GM20431 (cell line): ENCODE data around the gene TRABD.

Experiments
- in situ Hi-C: fragments of 300-500 bp; cut with MseI, MboI; formaldehyde crosslinking; loops from one replicate; pipeline ENCODE4 v1.15.0; 2020; ENCODE audit warnings: low sequenced_read_pairs; ENCODE audit not compliant: unreplicated experiment

Gene TRABD

GRCh38 chr22:50215297-50216054 is 29.8 kb downstream of the TRABD start:
- in situ Hi-C loops = no loop called here

DNA sequence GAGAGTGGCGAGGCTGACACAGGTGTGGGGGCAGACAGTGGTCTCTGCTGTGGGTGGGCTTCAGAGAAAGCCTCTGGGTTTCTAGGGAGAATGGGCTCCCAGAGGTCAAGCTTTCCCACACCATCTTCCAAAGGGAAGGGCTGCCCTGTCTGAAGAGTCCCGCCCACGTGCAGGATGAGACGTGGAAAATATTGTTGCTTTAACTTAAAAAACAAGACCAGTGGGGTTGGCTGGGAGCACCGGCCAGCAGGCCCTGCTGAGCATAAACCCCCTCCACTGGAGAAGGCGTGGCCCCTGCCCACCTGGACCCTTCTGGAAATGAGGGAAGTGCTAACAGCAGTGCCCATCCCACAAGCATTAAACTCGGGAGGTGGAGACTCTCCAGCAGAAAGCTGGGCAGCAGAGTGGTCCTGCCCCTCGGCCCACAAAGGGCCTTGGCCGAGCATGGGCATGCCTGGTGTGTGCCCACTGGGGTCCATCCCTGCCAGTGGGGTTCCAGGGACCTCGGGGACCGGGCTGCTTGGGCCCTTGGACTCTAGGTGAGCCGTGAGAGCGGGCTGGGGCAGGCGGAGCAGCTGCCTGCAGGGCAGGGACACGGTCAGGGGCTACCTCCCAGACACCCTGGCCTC is 30.5 kb downstream of the TRABD start:
- in situ Hi-C loops = no loop called here

DNA sequence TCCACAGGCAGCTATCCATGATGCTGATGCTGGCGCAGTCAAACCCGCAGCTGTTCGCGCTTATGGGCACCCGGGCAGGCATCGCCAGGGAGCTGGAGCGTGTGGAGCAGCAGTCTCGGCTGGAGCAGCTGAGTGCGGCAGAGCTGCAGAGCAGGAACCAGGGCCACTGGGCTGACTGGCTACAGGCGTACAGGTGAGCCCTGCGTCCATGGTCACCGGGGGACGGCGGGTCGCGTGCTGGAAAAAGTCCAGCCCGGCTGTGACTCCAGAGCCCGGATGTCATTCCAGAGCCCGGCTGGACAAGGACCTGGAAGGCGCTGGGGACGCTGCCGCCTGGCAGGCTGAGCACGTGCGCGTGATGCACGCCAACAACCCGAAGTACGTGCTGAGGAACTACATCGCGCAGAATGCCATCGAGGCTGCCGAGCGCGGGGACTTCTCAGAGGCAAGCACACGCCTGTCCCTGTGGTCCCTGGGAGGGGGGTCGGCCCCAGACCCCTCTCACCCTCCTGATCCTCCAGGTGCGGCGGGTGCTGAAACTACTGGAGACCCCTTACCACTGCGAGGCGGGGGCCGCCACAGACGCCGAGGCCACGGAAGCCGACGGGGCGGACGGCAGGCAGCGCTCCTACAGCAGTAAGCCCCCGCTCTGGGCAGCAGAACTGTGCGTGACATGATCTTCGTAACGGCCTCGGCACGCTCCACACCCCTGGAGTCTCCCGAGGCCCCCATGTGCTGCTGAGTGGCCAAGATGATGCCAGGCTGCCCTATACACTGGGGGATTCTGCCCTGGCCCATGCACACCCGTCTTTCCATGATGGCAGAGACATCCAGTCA is 31.2 kb downstream of the TRABD start:
- in situ Hi-C loops = no loop called here

- in situ Hi-C loops = no loop called here
Observed at GRCh38 chr22:50217543-50218152, 31.9 kb downstream of the TRABD start.

GRCh38 chr22:50218153-50218995 is 32.7 kb downstream of the TRABD start:
- in situ Hi-C loops = no loop called here

- in situ Hi-C loops = no loop called here
Observed at GRCh38 chr22:50218996-50219727, 33.4 kb downstream of the TRABD start.

GRCh38 chr22:50219800-50220602 is 34.3 kb downstream of the TRABD start:
- in situ Hi-C loops = no loop called here

DNA sequence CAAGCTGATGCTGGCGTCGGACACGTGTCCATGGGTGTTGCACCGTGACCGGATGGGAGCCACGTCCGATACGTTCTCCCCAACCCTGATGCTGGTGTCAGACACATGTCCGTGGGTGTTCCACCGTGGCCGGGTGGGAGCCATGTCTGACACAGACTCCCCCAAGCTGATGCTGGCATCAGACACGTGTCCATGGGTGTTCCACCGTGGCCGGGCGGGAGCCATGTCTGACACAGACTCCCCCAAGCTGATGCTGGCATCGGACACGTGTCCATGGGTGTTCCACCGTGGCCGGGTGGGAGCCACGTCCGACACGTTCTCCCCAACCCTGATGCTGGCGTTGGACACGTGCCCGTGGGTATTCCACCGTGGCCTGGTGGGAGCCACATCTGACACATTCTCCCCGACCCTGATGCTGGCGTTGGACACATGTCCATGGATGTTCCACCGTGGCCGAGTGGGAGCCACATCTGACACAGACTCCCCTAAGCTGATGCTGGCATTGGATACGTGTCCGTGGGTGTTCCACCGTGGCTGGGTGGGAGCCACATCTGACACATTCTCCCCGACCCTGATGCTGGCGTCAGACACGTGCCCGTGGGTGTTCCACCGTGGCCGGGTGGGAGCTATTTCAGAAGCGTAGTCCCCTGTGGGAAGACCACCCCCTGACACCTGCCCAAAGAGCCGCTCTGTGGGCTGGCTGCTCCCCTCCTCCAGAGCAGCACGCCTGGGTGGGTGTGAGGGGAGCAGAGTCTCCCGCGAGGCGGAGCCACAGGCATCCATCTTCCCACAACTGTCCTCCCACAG is 35.1 kb downstream of the TRABD start:
- in situ Hi-C loops = no loop called here

GRCh38 chr22:50221410-50222300 is 35.9 kb downstream of the TRABD start:
- in situ Hi-C loops = no loop called here

DNA sequence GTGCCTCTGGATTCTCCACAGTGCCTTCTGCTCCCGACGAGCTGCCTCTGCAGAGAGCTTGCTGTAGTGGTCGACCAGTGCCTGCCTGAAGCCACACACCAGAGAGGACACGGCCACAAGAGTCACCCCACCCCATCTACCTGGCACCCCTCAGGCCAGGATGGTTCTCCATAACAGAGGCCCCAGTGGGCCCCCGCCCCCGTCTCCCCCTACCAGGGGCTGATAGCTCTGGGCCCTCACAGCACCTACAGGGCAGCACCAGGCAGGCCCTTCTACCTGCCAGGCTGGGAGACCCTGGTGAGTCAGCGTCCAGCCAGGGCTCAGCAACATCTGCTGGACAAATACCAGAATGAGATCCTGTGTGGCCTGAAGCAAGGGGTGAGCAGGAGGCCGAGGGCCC is 36.8 kb downstream of the TRABD start:
- in situ Hi-C loops = no loop called here

- in situ Hi-C loops = no loop called here
Observed at GRCh38 chr22:50224071-50224470, 38.4 kb downstream of the TRABD start.

DNA sequence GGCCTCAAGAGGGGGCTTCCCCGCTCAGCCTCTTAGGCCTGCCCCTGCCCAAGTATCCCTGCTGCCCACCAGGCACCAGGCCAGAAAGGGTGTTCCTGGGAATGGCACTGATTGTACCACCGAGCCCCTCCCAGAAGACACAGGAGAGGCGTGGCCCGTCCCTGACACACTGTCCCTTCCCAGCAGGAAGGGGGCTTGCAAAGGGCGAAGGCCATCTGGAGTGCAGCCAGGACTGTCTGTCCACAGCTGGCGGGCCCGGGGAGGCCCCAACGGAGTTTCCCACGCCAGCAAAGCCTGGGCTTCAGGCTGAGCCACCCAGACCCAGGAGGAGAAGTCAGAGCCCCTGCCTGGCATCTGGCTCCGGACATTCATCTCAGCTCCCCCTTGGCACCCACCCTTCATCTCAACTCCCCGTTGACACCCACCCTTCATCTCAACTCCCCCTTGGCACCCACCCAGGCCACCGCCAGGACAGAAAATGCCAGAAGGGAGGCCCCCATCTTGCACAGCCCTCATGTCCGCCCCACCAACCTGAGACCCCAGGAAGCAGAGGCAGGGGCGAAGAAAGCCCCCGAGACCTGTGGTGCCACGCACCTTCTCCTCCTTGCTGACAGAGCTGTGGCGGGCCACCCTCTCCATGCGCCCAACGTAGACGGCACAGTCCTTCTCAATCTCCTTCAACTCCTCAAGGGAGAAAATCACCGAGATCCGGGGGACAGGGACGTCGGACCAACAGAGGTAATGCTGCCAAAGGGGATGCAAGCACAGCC is 39.7 kb downstream of the TRABD start:
- in situ Hi-C loops = no loop called here

- in situ Hi-C loops = no loop called here
Observed at GRCh38 chr22:50226063-50226874, 40.6 kb downstream of the TRABD start.

GRCh38 chr22:50226875-50227165 is 41.1 kb downstream of the TRABD start:
- in situ Hi-C loops = no loop called here

- in situ Hi-C loops = no loop called here
Observed at GRCh38 chr22:50227579-50228215, 42.0 kb downstream of the TRABD start.
